NB4 (cell line): ENCODE data around the gene NTN3.

Experiments
- CTCF ChIP-seq: IDR thresholded peaks from one replicate; pipeline ENCODE4 v1.5.1; 2012; ENCODE audit warnings: low read depth, low read length
- MAX ChIP-seq: IDR thresholded peaks from 2 replicates; pipeline ENCODE4 v1.6.1; 2011; ENCODE audit warnings: low read depth, low read length
- MYC ChIP-seq: IDR thresholded peaks from 2 replicates; pipeline ENCODE4 v1.6.1; 2011; ENCODE audit warnings: low read depth, low read length
- POLR2A ChIP-seq: IDR thresholded peaks from 2 replicates; pipeline ENCODE4 v1.6.1; 2011; ENCODE audit warnings: mild to moderate bottlenecking; ENCODE audit not compliant: insufficient read length; ENCODE audit errors: extremely low read depth

- TF ChIP-seq CTCF (no peak), MAX (no peak), POLR2A (no peak), MYC (no peak)
Measured at GRCh38 chr16:2468233-2468724, 2.8 kb upstream of the NTN3 start.
